ENCODE results near the gene ZNF264.
"Not testable (repeated sequence)": the region's sequence is repeated elsewhere in the genome, so short reads cannot be mapped to it uniquely, and the experiment has no call there.

ZNF264 gene

DNA sequence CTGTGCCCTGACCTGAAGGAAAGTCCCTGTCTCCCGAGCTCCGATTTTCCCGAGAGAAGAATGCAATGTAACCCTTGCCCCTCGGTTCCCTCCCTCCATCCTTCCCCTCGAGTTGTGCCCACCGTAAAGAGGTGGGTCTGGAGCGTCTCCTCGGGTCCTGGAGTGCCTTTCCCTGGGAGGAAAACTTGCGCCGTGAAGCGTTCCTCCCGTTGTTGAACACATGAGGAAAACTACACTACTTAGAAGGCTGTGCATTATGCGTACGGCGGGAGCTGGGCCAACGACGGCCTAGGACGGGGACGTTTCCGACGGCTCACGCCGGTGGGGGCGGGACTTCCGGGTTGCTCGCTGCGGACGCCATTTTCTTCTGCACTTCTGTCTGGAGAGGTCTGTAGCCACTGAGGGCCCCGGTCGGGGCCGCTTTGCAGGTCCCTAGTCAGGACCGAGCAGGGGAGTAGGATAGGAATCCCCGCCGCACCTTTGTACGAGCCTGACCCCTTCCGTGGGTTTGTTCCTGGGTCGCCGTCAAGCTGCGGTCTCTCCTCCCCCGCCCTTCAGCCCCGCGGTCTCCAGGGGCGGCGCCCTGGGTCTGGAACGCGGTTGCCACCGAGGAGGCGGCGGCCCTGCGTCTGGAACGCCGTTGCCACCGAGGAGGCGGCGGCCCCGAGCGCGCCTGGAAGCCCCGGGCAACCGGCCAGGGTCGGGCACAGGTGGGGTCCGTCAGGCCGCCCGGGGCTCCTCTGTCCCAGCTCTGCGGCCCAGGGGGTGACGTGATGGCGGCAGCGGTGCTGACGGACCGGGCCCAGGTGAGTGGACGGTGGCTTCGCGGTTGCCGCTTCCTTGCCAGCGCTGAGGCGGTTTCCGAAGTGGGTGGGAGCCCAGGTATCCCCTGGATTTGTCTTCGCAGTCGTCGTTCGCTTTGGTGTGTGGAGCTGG lies at the start of gene ZNF264:
ZNF264 (plus strand) TSS at position 360 of the 936 bp plus-strand sequence; CDS start at position 774, 414 bp downstream.
- DNase-seq, result peak; percentile 68

DNA sequence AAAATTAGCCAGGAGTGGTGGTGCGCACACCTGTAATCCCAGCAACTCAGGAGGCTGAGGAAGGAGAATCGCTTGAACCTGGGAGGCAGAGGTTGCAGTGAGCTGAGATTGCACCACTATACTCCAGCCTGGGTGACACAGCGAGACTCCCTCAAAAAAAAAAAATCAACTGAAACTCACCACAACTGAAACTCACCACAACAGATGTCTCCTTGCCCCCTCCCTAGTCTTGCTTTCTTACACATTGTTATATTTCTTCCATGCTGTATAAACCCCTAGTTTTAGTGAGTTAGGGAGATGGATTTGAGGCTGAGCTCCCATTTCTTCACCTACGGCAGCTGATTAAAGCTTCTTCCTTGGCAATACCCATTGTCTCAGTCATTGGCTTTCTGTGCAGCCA lies 49.6 kb upstream of the ZNF264 start:
- no peak for DNase-seq

DNA sequence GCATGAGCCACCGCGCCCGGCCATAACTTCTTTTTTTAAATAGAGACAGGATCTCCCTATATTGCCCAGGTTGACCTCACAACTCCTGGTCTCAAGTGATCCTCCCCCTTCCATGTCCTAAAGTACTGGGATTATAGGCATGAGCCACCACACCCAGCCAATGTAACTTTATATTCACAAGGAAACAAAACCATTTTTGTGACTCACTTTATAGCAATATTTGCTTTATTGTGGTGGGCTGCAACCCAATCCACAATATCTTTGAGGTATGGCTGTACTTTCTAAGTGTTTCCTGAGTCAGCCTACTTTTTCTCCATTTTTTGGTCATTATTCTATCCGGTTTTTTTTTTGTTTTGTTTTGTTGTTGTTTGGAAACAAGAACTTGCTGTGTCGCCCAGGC lies 38.4 kb upstream of the ZNF264 start:
- DNase-seq, result no peak

DNA sequence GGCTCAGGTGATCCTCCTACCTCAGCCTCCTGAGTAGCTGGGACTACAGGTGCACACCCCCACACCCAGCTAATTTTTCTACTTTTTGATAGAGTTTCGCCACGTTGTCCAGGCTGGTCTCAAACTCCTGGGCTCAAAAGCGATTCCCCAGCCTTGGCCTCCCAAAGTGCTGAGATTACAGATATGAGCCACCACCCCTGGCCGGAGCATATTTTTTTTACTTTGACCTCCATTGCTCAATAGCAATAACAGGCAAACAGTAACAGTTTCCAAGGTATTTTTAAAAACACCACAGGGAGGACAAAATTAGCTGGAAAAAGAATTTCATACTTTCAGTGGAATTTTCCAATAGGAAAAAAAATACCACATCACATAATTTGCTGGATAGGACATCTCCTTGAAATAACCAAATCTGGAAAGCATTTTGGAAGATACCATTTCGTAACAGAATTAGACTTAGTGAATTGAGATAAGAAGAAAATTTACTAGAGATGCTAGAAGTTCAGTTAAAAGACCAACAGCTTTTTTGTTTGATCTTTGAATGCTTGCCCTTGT lies 29.2 kb upstream of the ZNF264 start:
- no peak for DNase-seq

DNA sequence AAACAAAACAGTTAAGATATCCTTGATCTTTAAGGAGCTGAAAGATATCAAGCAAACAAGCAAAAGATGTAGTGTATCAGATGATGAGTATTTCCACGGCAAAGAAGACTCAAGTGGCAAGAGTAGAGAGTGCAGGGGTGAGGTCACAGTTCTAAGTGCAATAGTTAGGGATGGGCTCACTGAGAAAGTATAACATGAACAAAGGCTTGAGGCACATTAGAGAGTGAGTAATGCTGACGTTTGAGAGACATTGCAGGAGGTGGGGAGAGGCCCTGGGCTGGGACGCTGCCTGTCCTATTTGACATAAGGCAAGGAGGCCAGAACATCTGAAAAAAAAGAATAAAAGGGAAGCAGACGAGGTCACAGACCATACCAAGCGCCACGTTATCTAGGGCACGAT lies 25.5 kb upstream of the ZNF264 start:
- DNase-seq, result no peak

DNA sequence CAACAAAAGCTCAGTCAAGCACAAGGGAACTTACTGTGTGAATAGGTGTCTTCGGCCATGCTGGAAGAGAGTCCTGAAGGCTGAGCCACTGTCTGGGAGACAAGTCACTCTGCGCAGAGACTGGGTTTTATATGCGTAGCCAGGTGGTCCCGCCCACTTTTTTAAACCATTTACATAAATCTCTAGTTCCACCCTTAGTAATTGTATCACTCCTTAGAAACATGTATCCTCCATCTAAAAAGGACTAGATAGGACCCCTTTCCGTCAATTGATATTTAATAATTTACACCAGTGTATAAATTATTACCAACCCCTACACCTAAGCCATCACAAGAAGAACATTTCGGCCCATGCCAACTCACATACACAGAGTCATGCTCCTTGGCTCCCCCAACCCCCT lies 23.9 kb upstream of the ZNF264 start, which contains the start of gene DUXA:
DUXA (minus strand) TSS at position 101 of the 400 bp plus-strand sequence; CDS start at position 59, 42 bp downstream.
- no peak for DNase-seq

DNA sequence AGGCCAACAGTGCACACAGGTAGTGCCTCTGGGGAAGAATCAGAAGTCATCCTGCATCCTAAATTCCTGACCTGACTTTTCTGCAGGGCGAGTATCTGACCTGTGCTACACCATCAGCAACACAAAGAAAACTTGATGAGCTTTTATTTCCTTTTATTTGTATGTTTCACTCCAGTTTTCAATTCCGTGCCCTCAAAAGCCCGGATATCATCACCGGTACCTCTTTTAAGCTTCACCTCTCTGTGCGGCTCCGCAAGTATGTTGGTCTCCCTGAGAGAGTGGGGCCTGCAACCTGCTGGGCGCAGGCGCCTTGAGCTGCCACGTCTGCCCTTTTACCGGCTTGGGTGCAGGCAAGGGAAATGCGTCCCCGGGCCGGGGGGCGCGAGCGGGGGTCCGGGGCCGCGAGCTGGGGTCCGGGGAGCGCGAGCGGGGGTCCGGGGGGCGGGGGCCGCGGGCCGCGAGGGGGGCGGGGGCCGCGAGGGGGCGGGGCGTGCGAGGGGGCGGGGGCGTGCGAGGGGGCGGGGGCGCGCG lies 19.7 kb upstream of the ZNF264 start:
- DNase-seq, result no peak

DNA sequence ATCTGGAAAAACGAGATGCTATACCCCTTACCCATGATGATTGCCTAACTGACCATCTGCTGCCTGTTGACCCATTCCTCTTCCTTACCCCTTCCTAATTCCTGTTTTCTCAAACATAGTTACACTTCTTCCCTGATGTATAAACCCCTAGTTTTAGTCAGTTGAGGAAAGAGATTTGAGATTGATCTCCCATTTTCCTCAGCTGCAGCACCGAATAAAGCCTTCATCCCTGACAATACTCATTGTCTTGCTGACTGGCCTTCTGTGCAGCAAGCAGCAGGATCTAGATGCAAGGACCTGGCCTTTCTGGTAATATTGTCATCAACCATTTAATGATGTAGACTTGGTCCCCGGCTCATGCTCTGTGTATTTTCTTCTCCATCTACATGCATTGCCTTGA lies 999 bp upstream of the ZNF264 start:
- no peak for DNase-seq

DNA sequence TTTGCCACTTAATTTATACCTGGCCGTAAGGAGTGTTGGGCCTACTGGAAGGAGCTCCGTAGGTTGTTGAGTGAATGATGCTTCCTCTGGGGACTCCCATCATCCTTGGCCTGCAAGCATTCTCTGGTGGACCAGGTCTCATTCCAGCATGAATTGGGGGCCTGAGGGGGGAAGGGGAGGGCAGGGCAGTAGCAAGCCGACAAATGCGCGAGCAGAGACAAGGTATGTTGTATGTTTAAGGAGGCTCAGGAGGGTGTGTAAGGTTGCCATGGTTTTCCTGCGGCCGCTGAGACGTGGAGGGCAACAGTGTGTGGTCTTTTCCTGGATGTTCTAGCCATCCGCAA lies 749 bp downstream of the ZNF264 start:
- DNase-seq, result no peak

DNA sequence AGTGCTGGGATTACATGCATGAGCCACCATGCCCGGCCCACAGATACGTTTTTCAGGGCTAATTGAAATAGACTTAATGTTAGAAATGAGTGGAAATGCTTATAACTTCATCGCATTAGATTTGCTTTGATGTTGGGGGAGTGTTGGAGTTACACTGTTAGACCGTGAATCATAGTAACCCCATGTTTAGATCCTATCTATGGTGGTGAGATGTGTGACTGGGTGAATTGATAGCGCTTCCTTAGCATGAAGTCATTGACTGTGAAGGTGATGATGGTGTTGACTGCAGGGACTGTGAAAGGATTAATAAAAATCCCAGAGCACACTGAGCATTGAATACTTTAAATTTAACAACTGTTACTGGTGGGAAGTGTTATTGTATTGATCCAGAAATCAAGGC lies 1.7 kb downstream of the ZNF264 start:
- DNase-seq, result no peak

DNA sequence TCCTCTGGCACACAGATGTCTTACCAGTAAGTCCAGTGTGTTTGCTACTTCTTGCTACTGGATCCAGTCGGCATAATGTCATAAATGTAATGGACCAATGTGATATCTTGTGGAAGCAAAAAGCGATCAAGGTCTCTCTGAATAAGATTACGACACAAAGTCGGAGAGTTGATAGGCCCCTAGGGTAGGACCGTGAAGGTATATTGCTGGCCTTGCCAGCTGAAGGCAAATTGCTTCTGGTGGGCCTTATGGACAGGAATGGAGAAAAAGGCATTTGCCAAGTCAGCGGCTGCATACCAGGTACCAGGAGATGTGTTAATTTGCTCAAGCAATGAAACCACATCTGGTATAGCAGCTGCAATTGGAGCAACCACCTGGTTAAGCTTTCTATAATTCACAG lies 6.6 kb downstream of the ZNF264 start:
- not testable (repeated sequence) for DNase-seq

DNA sequence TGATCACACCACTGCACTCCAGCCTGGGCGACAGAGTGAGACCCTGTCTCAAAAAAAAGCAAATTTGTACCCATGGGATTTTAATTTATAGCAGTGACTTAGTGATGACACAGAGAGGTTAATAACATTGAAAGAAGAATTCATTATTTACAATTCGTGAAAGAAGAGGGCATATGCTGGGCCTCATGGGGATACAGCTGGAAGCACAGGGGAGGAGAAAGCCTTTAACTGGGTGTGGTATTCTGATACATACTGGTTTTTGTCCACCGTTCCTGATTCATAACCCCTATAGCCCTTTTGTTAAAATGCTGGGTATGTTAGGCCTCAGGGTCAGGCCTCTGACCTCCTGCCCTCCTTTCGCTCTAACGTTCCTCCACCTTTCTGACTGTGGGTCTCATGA lies 10.9 kb downstream of the ZNF264 start:
- DNase-seq, result no peak

DNA sequence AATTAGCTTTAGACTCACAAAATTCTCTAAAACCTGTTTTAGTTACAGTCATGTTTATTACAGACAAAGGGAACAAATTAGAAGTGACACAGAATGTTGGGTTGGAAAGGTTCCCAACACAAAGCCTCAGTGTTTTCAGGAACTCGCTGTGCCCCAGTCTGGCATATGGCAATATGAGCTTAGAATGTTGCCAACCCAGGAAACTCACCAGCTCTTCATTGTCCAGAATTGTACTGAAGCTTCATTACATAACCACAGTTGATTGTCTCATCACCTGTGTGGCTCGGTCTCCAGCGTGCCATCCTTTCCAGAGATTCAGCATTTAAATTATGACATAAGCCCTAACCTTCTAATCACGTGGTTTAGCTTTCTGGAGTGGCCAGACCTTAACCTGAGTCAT lies 19.1 kb downstream of the ZNF264 start:
- no peak for DNase-seq

DNA sequence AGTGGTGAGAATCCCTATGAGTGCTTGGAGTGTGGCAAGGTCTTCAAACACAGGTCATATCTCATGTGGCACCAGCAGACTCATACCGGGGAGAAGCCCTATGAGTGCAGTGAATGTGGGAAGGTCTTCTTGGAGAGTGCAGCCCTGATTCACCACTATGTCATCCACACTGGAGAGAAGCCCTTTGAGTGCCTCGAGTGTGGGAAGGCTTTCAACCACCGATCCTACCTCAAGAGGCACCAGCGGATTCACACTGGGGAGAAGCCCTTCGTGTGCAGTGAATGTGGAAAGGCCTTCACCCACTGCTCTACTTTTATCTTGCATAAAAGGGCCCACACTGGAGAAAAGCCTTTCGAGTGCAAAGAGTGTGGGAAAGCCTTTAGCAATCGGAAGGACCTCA lies 20.8 kb downstream of the ZNF264 start:
- no peak for DNase-seq

DNA sequence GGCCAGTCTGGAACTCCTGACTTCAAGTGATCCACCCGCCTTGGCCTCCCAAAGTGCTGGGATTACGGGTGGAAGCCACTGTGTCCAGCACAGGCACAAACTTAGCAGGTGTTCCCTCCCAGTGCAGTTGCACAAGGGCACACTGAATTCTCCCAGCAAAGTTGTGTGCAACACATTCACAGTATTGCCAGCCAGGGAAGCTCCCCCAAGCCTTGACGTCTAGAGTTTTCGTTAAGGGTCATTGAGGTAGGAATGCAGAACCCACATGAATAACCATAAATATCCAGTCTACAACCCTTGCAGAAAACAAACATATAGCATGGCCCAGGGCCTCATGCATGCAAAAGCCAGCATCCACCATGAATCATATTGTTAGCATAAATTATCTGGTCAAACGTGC lies 36.2 kb downstream of the ZNF264 start:
- no peak for DNase-seq

DNA sequence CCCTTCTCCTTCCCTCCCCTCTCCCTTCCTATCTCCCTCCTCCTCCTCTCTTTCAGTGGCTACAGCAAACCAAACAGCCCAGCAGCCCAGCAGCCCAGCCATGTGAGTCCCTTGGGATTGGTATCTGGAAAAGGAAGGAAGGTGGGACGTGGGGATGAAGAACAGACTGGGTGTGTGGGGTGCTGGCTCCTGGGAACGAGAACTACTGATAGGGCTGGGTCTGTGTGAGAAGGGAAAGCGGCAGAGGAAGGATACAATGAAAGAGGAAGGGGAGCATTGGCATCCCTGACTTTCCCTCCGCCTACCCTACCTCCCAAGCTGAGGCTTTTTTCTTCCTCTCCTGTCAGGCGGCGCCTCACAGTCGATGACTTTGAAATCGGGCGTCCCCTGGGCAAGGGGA lies 40.4 kb downstream of the ZNF264 start:
- DNase-seq, result no peak

DNA sequence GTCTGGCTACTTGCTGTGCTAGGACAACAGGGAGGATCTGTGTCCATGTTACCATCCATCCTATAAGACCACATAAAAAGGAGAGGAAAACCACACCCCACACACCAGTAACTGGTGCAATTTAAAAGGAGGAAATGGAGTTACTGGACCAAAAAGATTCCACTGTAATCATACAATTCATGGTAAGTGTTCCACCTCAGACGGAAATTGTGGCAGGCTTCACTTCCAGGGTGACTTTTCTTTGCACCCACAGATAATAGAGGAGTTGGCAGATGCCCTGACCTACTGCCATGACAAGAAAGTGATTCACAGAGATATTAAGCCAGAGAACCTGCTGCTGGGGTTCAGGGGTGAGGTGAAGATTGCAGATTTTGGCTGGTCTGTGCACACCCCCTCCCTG lies 41.9 kb downstream of the ZNF264 start:
- DNase-seq, result no peak

DNA sequence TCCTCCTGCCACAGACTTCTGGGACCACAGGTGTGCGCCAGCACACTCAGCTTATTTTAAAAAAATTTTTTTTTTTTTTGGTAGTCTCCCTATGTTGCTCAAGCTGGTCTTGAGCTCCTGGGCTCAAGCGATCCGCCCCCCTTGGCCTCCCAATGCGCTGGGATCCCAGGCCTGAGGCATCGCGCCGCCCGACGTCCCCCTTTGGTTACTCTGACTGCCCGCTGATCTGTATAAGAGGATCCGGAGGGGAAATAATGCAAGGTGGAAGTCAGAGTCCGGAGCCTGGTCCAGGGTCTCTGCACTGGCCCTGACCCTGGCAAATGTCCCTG lies 48.6 kb downstream of the ZNF264 start:
- DNase-seq, result no peak

DNA sequence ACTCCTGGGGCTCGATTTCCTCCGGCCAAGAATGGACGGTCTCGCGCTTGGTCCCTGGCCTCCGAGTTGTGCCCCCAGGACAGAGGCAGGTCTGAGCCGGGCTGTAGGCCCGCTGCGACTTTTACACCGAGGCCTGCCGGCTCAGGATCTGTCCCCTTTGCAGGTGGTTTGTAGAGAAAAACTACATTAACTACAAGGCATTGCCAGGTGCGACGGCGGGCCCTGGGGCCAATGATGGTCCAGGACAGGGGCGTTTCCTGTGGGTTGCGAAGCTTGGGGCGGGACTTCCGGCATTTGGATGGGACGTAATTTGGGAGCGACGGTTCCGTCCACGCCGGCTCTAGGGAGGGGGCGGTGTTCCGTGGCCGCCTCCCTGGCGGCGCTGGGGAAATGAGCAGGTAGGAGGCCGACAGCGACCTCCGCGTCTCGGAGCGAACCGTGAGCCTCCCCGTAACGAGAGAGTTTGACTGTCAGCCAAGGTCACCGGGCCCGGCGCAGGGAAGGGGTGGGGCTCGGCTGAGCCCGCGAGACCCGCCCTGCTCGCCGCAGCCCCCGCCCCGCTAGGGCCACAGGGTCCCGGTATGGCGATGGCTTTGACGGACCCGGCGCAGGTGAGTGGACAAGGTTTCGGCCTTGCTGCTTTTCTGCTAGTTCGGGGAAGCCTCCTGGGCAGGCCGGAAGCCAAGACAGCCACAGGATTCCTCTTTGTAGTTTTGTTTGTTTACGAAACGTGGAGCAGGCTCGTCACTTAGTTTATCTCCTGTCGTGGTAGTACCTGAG lies 49.2 kb downstream of the ZNF264 start, which contains the start of gene ZNF805:
ZNF805 (plus strand) TSS at position 322 of the 780 bp plus-strand sequence; CDS start at position 582, 260 bp downstream.
- DNase-seq, result peak; percentile 42

DNA sequence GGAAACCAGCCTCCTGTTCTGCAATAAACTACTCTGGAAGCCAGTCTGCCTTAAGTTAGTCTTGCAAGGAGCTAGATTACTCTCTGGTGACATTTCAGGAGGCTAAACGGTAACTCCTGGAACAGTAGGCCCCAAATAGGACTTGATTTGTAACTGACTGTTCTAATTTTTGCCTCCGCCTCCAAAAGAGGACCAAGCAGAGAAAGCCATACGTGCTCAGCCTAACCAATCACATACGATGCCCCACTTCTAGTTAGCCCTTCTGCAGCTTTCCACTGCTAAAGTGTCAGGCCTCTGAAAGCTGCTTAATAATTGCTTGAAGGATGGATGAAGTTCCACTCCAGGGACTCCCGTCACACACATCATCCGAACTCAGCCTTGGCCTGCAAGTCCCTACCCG lies 49.9 kb downstream of the ZNF264 start:
- DNase-seq, result no peak

DNA sequence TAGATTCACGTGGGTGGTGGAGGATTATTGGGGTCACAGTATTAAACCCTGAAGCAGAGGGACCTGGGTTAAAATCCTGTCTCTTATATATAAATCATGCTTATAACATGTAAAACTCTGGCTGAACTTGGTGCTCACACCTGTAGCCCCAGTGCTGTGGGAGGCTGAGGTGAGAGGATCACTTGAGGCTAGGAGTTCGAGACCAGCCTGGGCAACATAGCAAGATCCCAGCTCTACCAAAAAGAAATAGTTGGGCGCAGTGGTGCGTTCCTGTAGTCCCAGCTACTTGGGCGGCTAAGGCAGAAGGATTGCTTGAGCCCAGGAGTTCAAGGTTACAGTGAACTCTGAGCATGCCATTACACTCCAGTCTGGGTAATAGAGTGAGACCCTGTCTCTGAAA lies 51.5 kb downstream of the ZNF264 start:
- no peak for DNase-seq

DNA sequence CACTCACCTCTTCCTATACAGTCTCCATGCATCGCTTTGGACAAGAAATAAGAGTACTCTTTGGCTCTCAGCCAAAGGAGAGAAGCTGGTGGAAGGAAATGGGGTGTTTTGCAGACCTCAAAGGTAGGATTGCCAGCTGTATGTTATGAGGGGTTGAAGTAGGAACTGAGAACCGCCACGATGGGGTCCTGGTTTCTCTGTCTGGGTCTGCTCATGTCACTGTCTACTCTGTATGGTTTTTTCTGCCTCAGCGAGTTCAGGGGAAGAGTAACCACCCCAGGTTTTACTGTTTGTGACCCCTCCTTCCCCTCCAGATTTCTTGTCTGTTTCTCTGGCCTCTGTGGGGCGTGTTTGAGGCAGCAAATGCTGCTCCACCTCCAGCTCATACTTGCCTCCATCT lies 53.2 kb downstream of the ZNF264 start:
- DNase-seq, result no peak

DNA sequence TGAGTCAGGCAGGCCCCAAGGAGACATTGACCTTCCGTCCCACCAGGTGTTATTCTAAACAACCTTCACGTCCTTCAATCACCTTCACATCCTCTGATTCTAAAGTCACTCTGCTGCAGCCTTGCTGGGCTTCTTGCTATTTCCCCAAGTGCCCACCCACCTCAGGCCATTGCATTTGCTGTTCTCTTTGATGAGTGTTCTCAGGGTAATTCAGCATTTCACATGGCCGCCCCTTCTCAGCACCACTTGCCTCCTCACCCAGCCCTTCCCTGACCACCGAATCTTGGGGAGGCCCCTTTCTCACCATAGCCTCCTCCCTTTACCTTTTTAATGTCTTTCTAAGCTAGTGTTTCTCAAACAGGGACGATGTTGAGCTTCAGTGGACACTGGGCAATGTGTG lies 53.8 kb downstream of the ZNF264 start:
- no peak for DNase-seq

DNA sequence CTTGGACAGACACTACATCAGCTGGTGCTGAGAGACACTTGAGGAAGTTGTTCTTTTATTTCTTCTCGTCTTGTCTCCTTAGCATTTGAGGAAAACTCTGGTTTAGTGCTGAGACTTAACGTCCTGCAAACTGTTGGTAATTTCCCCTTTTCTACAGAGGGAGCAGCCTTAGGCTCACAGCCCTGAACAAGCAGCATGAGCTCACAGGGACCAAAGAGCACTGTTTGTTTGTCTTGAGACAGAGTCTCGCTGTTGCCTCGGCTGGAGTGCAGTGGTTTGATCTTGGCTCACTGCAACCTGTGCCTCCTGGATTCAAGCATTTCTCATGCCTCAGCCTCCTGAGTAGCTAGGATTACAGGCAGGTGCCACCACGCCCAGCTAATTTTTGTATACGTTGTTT lies 54.7 kb downstream of the ZNF264 start:
- no peak for DNase-seq
